ENCODE results near the gene HNMT. TPM values are rescaled to one million over a fixed set of nuclear protein-coding genes. Genes with fewer than 3 reads are reported as not detected.

Gene HNMT
- total RNA-seq, 2 donors from 2014 or later: 8.0 to 10.5 TPM

DNA sequence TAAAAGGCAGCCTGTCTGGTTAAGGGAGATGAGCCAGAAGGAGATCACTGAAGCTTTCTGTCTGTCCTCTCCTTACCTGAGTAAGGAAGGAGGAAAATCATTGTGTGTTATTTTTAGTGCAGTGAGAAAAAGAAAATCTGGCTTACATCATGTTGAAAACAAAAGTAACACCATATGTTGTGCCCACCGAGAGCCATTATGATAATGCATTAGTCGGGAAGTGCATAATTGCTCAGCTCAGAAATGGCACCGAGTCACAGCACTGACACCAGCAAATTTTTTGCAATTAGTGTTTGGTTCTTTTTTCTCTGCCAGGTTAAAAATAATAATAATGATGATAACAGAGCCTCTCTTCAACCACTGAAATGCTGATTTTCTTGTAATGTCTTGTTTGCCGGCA lies 46.6 kb downstream of the HNMT start:
- TF ChIP-seq, protein P1, sequence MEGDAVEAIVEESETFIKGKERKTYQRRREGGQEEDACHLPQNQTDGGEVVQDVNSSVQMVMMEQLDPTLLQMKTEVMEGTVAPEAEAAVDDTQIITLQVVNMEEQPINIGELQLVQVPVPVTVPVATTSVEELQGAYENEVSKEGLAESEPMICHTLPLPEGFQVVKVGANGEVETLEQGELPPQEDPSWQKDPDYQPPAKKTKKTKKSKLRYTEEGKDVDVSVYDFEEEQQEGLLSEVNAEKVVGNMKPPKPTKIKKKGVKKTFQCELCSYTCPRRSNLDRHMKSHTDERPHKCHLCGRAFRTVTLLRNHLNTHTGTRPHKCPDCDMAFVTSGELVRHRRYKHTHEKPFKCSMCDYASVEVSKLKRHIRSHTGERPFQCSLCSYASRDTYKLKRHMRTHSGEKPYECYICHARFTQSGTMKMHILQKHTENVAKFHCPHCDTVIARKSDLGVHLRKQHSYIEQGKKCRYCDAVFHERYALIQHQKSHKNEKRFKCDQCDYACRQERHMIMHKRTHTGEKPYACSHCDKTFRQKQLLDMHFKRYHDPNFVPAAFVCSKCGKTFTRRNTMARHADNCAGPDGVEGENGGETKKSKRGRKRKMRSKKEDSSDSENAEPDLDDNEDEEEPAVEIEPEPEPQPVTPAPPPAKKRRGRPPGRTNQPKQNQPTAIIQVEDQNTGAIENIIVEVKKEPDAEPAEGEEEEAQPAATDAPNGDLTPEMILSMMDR (IDR thresholded peaks at IDR 0.05): no peak
- Histone ChIP-seq H3K27me3 (no peaks in the 10 kb centered on the region), H3K36me3 (no peaks in the 10 kb centered on the region), H3K9me3 (no peaks in the 10 kb centered on the region), H3K4me1 (no peaks in the 10 kb centered on the region), H3K4me3 (no peak overlapping the region), H3K27ac (no peak overlapping the region)
- DNase-seq (ENCODE audit: low spot score): no peak

DNA sequence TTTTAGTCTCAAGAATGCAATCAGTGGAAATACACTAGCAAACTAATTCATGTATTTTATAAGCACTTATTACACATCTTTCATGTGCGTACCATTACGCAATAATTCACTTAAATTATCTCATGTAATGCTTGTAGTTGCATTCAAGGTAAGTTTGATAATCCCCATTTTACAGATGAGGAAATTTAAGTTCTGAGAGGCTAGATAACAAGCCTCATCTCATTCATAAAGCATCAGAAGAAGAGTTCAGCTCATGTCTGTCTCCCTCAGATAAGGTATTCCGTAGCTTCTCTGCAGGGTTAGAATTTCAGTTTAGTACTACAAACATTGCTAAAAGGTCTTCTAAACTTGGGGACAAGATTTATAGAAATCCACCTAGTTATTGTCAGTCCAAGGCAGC lies 47.8 kb downstream of the HNMT start:
- no peaks in the 10 kb centered on the region for H3K9me3 ChIP-seq
- TF ChIP-seq, protein P1 (IDR thresholded peaks at IDR 0.05): no peak
- no peaks in the 10 kb centered on the region for H3K36me3 ChIP-seq
- no peak for DNase-seq (ENCODE audit: low spot score)
- no peaks in the 10 kb centered on the region for H3K4me1 ChIP-seq
- H3K27ac ChIP-seq: no peak overlapping the region
- no peak overlapping the region for H3K4me3 ChIP-seq
- H3K27me3 ChIP-seq: no peaks in the 10 kb centered on the region

DNA sequence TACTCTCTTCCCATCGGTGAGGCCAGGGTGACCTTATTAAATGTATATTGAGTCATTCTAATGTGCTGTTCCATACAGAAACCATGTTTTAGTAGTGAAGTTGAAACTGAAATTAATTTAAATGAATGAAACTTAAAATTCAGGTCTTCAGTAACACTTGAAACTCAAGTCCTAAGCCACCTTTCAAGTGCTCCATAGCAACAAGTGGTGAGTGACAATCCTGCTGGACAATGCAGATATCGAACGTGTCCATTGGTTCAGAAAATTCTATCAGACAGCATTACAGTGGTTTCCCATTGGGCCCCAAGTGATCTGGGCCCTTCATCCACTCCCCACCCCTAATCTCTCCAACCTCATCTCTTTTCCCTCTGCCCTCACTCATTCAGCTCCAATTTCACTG lies 48.7 kb downstream of the HNMT start:
- Histone ChIP-seq H3K36me3 (no peaks in the 10 kb centered on the region), H3K27me3 (no peaks in the 10 kb centered on the region), H3K4me1 (no peaks in the 10 kb centered on the region), H3K4me3 (no peak overlapping the region), H3K9me3 (no peaks in the 10 kb centered on the region), H3K27ac (no peak overlapping the region)
- TF ChIP-seq, protein P1 (IDR thresholded peaks at IDR 0.05): no peak
- DNase-seq (ENCODE audit: low spot score): no peak

DNA sequence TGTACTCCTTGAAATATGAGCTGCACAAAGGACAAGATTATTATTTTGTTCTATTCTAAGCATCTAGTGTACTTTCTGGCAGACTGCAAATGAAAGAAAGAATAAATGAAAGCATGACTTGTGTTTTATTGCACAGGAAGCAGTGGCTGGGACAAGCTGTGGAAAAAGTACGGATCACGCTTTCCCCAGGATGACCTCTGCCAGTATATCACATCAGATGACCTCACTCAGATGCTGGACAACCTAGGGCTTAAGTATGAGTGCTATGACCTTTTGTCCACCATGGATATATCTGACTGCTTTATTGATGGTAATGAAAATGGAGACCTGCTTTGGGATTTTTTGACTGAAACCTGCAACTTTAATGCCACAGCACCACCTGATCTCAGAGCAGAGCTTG lies 49.4 kb downstream of the HNMT start:
- no peaks in the 10 kb centered on the region for H3K4me1 ChIP-seq
- no peaks in the 10 kb centered on the region for H3K9me3 ChIP-seq

DNA sequence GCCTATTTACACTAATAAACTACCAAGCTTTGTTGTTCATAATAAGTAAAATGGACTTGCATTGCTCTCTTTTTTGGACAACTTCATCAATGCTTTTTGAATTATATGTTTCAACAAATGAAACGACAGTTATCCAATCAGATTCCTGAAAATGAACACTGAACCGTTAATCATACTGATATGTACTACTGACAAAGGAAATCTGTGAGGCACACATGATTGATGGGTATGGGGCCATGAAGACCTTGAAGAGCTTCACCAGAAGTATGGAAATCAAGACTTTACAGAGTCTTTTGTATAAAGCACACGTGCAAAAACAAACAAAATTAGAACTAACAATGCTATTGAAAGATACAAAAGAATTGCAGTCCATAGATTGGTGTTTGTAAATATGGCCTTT lies 51.2 kb downstream of the HNMT start:
- Histone ChIP-seq H3K36me3 (no peaks in the 10 kb centered on the region), H3K27ac (no peak overlapping the region), H3K4me3 (no peak overlapping the region), H3K27me3 (no peaks in the 10 kb centered on the region), H3K9me3 (no peaks in the 10 kb centered on the region), H3K4me1 (no peaks in the 10 kb centered on the region)
- TF ChIP-seq, protein P1 (IDR thresholded peaks at IDR 0.05): no peak
- no peak for DNase-seq (ENCODE audit: low spot score)

More for the DNA sequence above, 49.4 kb downstream of the HNMT start:
- Histone ChIP-seq H3K27ac (no peak overlapping the region), H3K36me3 (no peaks in the 10 kb centered on the region), H3K4me3 (no peak overlapping the region), H3K27me3 (no peaks in the 10 kb centered on the region)
- TF ChIP-seq, protein P1 (IDR thresholded peaks at IDR 0.05): no peak
- DNase-seq (ENCODE audit: low spot score): no peak

DNA sequence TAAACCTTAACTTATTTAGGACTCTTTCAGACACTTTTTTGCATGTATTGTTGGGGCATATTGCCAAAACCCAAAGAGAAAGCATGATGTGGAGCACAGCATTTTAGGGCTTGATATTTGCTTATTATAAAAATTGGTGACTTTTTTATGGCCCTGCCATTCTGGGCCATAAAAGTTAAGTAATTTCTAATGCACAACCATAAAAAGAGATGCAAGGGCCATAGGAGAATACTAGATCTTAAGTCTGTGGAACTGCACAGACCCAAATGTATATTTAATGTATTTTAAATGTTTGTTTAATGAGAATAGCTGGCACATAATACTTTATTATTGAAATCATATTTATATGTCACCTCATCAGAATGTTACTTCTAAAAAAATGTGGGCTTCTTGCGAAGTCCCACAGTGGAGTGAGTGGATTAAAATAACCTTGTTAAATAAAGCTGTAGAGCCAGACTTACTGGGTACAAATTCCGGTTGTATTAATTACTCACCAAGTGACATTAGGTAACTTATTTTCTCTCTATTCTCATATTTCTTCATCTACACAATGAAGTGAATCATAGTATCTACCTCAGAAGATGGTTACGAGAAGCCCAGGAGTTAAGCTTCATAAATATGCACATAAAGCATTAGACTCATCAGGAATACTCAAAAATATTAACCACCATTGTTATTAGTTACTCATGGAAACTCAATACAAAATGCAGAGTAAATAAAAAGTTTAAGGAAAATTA lies 52.2 kb downstream of the HNMT start:
- Histone ChIP-seq H3K27ac (no peak overlapping the region), H3K9me3 (no peaks in the 10 kb centered on the region), H3K36me3 (no peaks in the 10 kb centered on the region), H3K4me1 (no peaks in the 10 kb centered on the region), H3K4me3 (no peak overlapping the region), H3K27me3 (no peaks in the 10 kb centered on the region)
- TF ChIP-seq, protein P1 (IDR thresholded peaks at IDR 0.05): no peak
- DNase-seq (ENCODE audit: low spot score): no peak

Measured in right atrium auricular region (tissue), 2 donors.